ENCODE data around the gene CCDC33. TPM values are rescaled to one million over a fixed set of nuclear protein-coding genes. Genes with fewer than 3 reads are reported as not detected.

CCDC33 gene
- total and polyA plus RNA-seq, 2 experiments from 2014 or later = 2.6 to 2.8 TPM

- Mint-ChIP-seq H3K27me3 (ENCODE audit: insufficient read depth, low read depth, poor library complexity) (peaks cover 10% of the 10 kb centered on the region), H3K4me1 (0 out of 3 replicates have a peak, but pooled peaks cover 2% of the 10 kb centered on the region), H3K9me3 (no peaks in the 10 kb centered on the region), H3K27ac (no peak overlapping the region), H3K4me3 (no peak overlapping the region), H3K36me3 (ENCODE audit: low read depth) (no peaks in the 10 kb centered on the region)
- H3K36me3 ChIP-seq (ENCODE audit: insufficient read depth) = no peaks in the 10 kb centered on the region
- DNase-seq (ENCODE audit: low spot score) = no peak
- H3K4me3 ChIP-seq = no peak overlapping the region
- H2AFZ ChIP-seq = no peak overlapping the region
- TF ChIP-seq EZH2 (IDR thresholded peaks at IDR 0.05; ENCODE audit: low read depth, unreplicated experiment) (no peak), ETS1 (IDR thresholded peaks at IDR 0.05) (no peak), STAT1 (IDR thresholded peaks at IDR 0.05; ENCODE audit: unreplicated experiment) (no peak), ZNF331 (CRISPR knock-in tag; IDR thresholded peaks at IDR 0.05; ENCODE audit: low read depth) (no peak), CTCF (conservative IDR thresholded peaks at IDR 0.05; ENCODE audit: low read depth in 2 of 2) (no peak), ZNF114 (CRISPR knock-in tag; IDR thresholded peaks at IDR 0.05) (no peak), JUNB (IDR thresholded peaks at IDR 0.05; ENCODE audit: unreplicated experiment) (no peak)
- no peaks in the 10 kb centered on the region for H3K79me2 ChIP-seq (replicated peaks; ENCODE audit: insufficient read depth)
- no peak overlapping the region for H3K27ac ChIP-seq (ENCODE audit: low read depth)
- no peak for ATAC-seq
- H3F3A ChIP-seq (replicated peaks; ENCODE audit: low read depth) = no peaks in the 10 kb centered on the region
- no peaks in the 10 kb centered on the region for H3K4me1 ChIP-seq (ENCODE audit: insufficient read depth)
- H3K9me2 ChIP-seq (ENCODE audit: insufficient read depth) = no peaks in the 10 kb centered on the region
- H3K27me3 ChIP-seq (ENCODE audit: insufficient read depth) = no peaks in the 10 kb centered on the region
- no peak overlapping the region for H3K4me2 ChIP-seq
- no peaks in the 10 kb centered on the region for H4K20me1 ChIP-seq (replicated peaks; ENCODE audit: insufficient read depth)
Measured at GRCh38 chr15:74277242-74277810, 41.2 kb downstream of the CCDC33 start.

DNA sequence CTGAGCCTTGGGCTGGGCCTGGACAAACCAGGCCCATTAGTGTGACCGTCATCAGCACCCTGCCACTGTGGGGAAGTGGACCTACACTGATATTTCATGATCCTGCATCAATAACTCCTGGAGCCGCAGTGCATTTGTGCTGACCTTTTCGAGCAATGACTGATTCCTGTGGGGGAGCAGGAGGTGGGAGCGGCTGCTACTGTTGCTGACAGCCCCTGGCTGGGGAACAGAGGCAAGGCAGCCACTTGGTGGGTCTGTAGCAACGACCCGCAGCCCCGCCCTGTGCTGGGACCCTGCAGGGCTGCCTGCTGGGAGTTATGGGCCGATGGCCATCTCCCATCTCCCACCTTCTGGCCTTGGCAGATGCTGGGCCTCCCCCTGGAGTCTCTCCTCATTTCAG lies 42.1 kb downstream of the CCDC33 start:
- Histone ChIP-seq H3F3A (replicated peaks; ENCODE audit: low read depth) (no peaks in the 10 kb centered on the region), H3K79me2 (replicated peaks; ENCODE audit: insufficient read depth) (no peaks in the 10 kb centered on the region), H3K4me3 (no peak overlapping the region), H3K4me1 (ENCODE audit: insufficient read depth) (no peaks in the 10 kb centered on the region), H4K20me1 (replicated peaks; ENCODE audit: insufficient read depth) (no peaks in the 10 kb centered on the region), H3K27ac (ENCODE audit: low read depth) (no peak overlapping the region), H3K9me2 (ENCODE audit: insufficient read depth) (no peaks in the 10 kb centered on the region), H2AFZ (no peak overlapping the region), H3K36me3 (ENCODE audit: insufficient read depth) (no peaks in the 10 kb centered on the region), H3K27me3 (ENCODE audit: insufficient read depth) (no peaks in the 10 kb centered on the region), H3K4me2 (no peak overlapping the region)
- 0 out of 3 replicates have a peak, but pooled peaks cover 2% of the 10 kb centered on the region for H3K4me1 Mint-ChIP-seq
- DNase-seq (ENCODE audit: low spot score) = no peak
- H3K27ac Mint-ChIP-seq = no peak overlapping the region
- no peaks in the 10 kb centered on the region for H3K9me3 Mint-ChIP-seq
- ATAC-seq = peak; percentile 23; the same call in 2 of the 3 replicates
- H3K36me3 Mint-ChIP-seq (ENCODE audit: low read depth) = no peaks in the 10 kb centered on the region
- H3K4me3 Mint-ChIP-seq = no peak overlapping the region
- H3K27me3 Mint-ChIP-seq (ENCODE audit: insufficient read depth, low read depth, poor library complexity) = peaks cover 12% of the 10 kb centered on the region
- TF ChIP-seq EZH2 (IDR thresholded peaks at IDR 0.05; ENCODE audit: low read depth, unreplicated experiment) (no peak), STAT1 (IDR thresholded peaks at IDR 0.05; ENCODE audit: unreplicated experiment) (no peak), EZH2phosphoT487 (IDR thresholded peaks at IDR 0.05; ENCODE audit: unreplicated experiment) (no peak), JUNB (IDR thresholded peaks at IDR 0.05; ENCODE audit: unreplicated experiment) (no peak), ZNF114 (CRISPR knock-in tag; IDR thresholded peaks at IDR 0.05) (no peak), ZNF331 (CRISPR knock-in tag; IDR thresholded peaks at IDR 0.05; ENCODE audit: low read depth) (no peak), NANOG (IDR thresholded peaks at IDR 0.05; ENCODE audit: borderline replicate concordance) (no peak), CTCF (conservative IDR thresholded peaks at IDR 0.05; ENCODE audit: low read depth in 2 of 2) (no peak), CREB1 (CRISPR knock-in tag; IDR thresholded peaks at IDR 0.05; ENCODE audit: low read depth) (no peak), POLR2AphosphoS5 (IDR thresholded peaks at IDR 0.05; ENCODE audit: low read depth) (no peak)
- TF ChIP-seq, protein P1, sequence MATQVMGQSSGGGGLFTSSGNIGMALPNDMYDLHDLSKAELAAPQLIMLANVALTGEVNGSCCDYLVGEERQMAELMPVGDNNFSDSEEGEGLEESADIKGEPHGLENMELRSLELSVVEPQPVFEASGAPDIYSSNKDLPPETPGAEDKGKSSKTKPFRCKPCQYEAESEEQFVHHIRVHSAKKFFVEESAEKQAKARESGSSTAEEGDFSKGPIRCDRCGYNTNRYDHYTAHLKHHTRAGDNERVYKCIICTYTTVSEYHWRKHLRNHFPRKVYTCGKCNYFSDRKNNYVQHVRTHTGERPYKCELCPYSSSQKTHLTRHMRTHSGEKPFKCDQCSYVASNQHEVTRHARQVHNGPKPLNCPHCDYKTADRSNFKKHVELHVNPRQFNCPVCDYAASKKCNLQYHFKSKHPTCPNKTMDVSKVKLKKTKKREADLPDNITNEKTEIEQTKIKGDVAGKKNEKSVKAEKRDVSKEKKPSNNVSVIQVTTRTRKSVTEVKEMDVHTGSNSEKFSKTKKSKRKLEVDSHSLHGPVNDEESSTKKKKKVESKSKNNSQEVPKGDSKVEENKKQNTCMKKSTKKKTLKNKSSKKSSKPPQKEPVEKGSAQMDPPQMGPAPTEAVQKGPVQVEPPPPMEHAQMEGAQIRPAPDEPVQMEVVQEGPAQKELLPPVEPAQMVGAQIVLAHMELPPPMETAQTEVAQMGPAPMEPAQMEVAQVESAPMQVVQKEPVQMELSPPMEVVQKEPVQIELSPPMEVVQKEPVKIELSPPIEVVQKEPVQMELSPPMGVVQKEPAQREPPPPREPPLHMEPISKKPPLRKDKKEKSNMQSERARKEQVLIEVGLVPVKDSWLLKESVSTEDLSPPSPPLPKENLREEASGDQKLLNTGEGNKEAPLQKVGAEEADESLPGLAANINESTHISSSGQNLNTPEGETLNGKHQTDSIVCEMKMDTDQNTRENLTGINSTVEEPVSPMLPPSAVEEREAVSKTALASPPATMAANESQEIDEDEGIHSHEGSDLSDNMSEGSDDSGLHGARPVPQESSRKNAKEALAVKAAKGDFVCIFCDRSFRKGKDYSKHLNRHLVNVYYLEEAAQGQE (IDR thresholded peaks at IDR 0.05; ENCODE audit: unreplicated experiment) = no peak

Measured in GM23338 (cell line).